ENCODE results near the gene INTS11. TPM values are rescaled to one million over a fixed set of nuclear protein-coding genes. Genes with fewer than 3 reads are reported as not detected.
A peak's percentile ranks its signal among the peaks of the same experiment; 100 is the strongest.

Gene INTS11
- total and polyA plus RNA-seq, 10 of the 15 experiments (the other 5 are each of a cell fraction or from before 2014, with no cell fraction given): 2.5 to 117 (median 77.7) TPM

DNA sequence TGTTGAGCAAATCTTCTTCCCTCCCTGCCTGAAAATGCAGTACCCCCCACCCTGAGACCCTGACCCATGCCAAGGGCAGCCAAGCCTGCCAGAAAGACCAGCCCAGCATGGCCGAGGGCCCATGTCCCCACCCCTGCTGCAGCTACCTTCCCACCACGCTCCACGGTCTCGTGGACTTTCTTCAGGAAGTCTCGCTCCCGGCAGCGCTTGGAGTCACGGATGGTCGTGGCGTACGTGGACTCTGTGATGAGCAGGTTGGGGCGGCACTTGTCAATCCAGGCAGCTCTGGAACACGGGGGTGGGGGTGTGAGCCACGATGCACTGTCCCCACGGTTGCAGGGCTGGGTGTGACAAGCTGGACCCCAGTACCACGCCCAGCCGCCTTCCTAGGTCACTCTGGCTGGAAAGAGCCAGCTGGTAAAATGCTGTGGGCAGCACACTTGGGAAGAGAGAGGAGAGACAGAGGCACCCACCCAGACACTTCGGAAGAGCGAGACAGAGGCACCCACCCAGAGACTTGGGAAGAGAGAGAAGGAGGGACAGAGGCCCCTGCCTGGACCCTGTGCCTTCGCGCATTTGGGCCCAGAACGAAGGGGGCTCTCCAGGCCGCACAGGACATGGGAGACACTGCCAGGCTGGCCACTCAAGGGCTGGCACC is 9.7 kb downstream of the INTS11 start:
- ChIA-PET SMC1A (ENCODE audit: uncharacterized antibody, unreplicated experiment) (no interaction called here), CTCF (no interaction called here), POLR2A (no interaction called here), RAD21 (ENCODE audit: unreplicated experiment) (no interaction called here)
- ATAC-seq (no peak), DNase-seq (ENCODE audit: low read depth, low spot score) (no peak), FAIRE-seq (no peak)
- 92% methylated on average over 23 of the region's 23 CpGs for WGBS (ENCODE audit: insufficient coverage, insufficient replicate concordance, low lambda C conversion rate, missing lambda C conversion rate)
- TF ChIP-seq POLR2A (IDR thresholded peaks at IDR 0.05; ENCODE audit: low read depth, low read length): peak; percentile 47
- TF ChIP-seq, protein P1, sequence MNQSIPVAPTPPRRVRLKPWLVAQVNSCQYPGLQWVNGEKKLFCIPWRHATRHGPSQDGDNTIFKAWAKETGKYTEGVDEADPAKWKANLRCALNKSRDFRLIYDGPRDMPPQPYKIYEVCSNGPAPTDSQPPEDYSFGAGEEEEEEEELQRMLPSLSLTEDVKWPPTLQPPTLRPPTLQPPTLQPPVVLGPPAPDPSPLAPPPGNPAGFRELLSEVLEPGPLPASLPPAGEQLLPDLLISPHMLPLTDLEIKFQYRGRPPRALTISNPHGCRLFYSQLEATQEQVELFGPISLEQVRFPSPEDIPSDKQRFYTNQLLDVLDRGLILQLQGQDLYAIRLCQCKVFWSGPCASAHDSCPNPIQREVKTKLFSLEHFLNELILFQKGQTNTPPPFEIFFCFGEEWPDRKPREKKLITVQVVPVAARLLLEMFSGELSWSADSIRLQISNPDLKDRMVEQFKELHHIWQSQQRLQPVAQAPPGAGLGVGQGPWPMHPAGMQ (IDR thresholded peaks at IDR 0.05; ENCODE audit: borderline replicate concordance): no peak
- no peak overlapping the region for H3K9ac ChIP-seq (ENCODE audit: control insufficient read depth, insufficient read depth, low read length)
- peaks cover 2% of the 10 kb centered on the region; the same call in 1 of the 2 replicates for H3K79me2 ChIP-seq (ENCODE audit: control insufficient read depth, insufficient read depth, low read length)
- H2AFZ ChIP-seq (ENCODE audit: control insufficient read depth, low read depth, low read length): no peak overlapping the region
- in situ Hi-C loops (cut with MboI) (no loop called here), intact Hi-C loops (cut with micrococcal nuclease; ENCODE audit: unreplicated experiment) (no loop called here)
- H3K27ac ChIP-seq (ENCODE audit: control insufficient read depth, insufficient read depth): no peak overlapping the region
- H3K4me3 ChIP-seq: no peak overlapping the region
- no peaks in the 10 kb centered on the region for H3K27me3 ChIP-seq (replicated peaks in 1 of 2; ENCODE audit: control insufficient read depth in 2 of 2, insufficient read depth in 2 of 2, low read length in 1 of 2)
- H3K36me3 ChIP-seq (ENCODE audit: control insufficient read depth in 2 of 2, insufficient read depth in 2 of 2, low read length in 1 of 2): peaks cover 3 to 40% of the 10 kb centered on the region in 2 experiments; a peak in 3 of 4 replicates
- no peak overlapping the region for H3K4me2 ChIP-seq (ENCODE audit: control insufficient read depth, insufficient read depth)
- no peaks in the 10 kb centered on the region for H3K4me1 ChIP-seq (ENCODE audit: control insufficient read depth, insufficient read depth, low read length)
- no peaks in the 10 kb centered on the region; the same call in 1 of the 2 replicates for H4K20me1 ChIP-seq (ENCODE audit: control insufficient read depth, insufficient read depth)
- BruUV-seq (replicated peaks): no TSS peak
- no peaks in the 10 kb centered on the region for H3K9me3 ChIP-seq (replicated peaks; ENCODE audit: control insufficient read depth, insufficient read depth, low read length)

DNA sequence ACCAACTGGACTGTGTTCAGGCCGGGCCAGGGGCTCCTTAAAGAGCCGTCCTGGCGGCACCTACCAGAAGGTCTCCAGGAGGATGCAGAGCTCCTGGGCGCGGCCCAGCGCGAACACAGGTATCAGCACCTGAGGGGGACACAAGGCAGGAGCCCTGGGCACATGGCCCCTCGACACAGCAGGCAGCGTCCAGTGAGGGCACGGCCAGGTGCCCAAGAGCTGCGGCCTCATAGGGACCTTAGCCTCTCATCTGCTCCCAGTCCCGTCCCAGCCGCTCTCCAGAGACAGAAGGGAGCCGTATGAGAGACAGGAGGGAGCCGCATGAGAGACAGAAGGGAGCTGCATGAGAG is 10.2 kb downstream of the INTS11 start:
- intact Hi-C loops (cut with micrococcal nuclease; ENCODE audit: unreplicated experiment) (no loop called here), in situ Hi-C loops (cut with MboI) (no loop called here)
- H3K27me3 ChIP-seq (replicated peaks in 1 of 2; ENCODE audit: control insufficient read depth in 2 of 2, insufficient read depth in 2 of 2, low read length in 1 of 2): no peaks in the 10 kb centered on the region
- 92% methylated on average over 15 of the region's 15 CpGs for WGBS (ENCODE audit: insufficient coverage, insufficient replicate concordance, low lambda C conversion rate, missing lambda C conversion rate)
- DNase-seq (ENCODE audit: low read depth, low spot score) (no peak), FAIRE-seq (no peak), ATAC-seq (no peak)
- no peak overlapping the region for H3K9ac ChIP-seq (ENCODE audit: control insufficient read depth, insufficient read depth, low read length)
- no peak overlapping the region for H2AFZ ChIP-seq (ENCODE audit: control insufficient read depth, low read depth, low read length)
- H3K27ac ChIP-seq (ENCODE audit: control insufficient read depth, insufficient read depth): no peak overlapping the region
- H3K4me3 ChIP-seq: no peak overlapping the region
- H3K9me3 ChIP-seq (replicated peaks; ENCODE audit: control insufficient read depth, insufficient read depth, low read length): no peaks in the 10 kb centered on the region
- H4K20me1 ChIP-seq (ENCODE audit: control insufficient read depth, insufficient read depth): no peaks in the 10 kb centered on the region; the same call in 1 of the 2 replicates
- CTCF ChIA-PET: no interaction called here
- peaks cover 4% of the 10 kb centered on the region for H3K79me2 ChIP-seq (ENCODE audit: control insufficient read depth, insufficient read depth, low read length)
- RAD21 ChIA-PET (ENCODE audit: unreplicated experiment): no interaction called here
- no peaks in the 10 kb centered on the region for H3K4me1 ChIP-seq (ENCODE audit: control insufficient read depth, insufficient read depth, low read length)
- POLR2A ChIA-PET: no interaction called here
- peaks cover 3 to 39% of the 10 kb centered on the region in 2 experiments; a peak in 3 of 4 replicates for H3K36me3 ChIP-seq (ENCODE audit: control insufficient read depth in 2 of 2, insufficient read depth in 2 of 2, low read length in 1 of 2)
- SMC1A ChIA-PET (ENCODE audit: uncharacterized antibody, unreplicated experiment): no interaction called here
- BruUV-seq (replicated peaks): no TSS peak
- no peak overlapping the region for H3K4me2 ChIP-seq (ENCODE audit: control insufficient read depth, insufficient read depth)
- TF ChIP-seq RCOR1 (conservative IDR thresholded peaks at IDR 0.05; ENCODE audit: low read depth, low read length) (no peak), FOS (IDR thresholded peaks at IDR 0.05; ENCODE audit: borderline replicate concordance, extremely low read depth, insufficient read length) (no peak), KLF5 (IDR thresholded peaks at IDR 0.05; ENCODE audit: partially characterized antibody) (no peak), LARP7 (IDR thresholded peaks at IDR 0.05) (no peak), ZNF274 (IDR thresholded peaks at IDR 0.05; ENCODE audit: insufficient read depth, insufficient read length) (no peak)
- TF ChIP-seq, protein P2, sequence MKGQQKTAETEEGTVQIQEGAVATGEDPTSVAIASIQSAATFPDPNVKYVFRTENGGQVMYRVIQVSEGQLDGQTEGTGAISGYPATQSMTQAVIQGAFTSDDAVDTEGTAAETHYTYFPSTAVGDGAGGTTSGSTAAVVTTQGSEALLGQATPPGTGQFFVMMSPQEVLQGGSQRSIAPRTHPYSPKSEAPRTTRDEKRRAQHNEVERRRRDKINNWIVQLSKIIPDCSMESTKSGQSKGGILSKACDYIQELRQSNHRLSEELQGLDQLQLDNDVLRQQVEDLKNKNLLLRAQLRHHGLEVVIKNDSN (IDR thresholded peaks at IDR 0.05; ENCODE audit: borderline replicate concordance, extremely low read length, insufficient read depth, low read depth, low read length): no peak
- TF ChIP-seq, protein P3, sequence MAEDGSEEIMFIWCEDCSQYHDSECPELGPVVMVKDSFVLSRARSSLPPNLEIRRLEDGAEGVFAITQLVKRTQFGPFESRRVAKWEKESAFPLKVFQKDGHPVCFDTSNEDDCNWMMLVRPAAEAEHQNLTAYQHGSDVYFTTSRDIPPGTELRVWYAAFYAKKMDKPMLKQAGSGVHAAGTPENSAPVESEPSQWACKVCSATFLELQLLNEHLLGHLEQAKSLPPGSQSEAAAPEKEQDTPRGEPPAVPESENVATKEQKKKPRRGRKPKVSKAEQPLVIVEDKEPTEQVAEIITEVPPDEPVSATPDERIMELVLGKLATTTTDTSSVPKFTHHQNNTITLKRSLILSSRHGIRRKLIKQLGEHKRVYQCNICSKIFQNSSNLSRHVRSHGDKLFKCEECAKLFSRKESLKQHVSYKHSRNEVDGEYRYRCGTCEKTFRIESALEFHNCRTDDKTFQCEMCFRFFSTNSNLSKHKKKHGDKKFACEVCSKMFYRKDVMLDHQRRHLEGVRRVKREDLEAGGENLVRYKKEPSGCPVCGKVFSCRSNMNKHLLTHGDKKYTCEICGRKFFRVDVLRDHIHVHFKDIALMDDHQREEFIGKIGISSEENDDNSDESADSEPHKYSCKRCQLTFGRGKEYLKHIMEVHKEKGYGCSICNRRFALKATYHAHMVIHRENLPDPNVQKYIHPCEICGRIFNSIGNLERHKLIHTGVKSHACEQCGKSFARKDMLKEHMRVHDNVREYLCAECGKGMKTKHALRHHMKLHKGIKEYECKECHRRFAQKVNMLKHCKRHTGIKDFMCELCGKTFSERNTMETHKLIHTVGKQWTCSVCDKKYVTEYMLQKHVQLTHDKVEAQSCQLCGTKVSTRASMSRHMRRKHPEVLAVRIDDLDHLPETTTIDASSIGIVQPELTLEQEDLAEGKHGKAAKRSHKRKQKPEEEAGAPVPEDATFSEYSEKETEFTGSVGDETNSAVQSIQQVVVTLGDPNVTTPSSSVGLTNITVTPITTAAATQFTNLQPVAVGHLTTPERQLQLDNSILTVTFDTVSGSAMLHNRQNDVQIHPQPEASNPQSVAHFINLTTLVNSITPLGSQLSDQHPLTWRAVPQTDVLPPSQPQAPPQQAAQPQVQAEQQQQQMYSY (CRISPR knock-in tag; IDR thresholded peaks at IDR 0.05): no peak
- TF ChIP-seq, protein P4, sequence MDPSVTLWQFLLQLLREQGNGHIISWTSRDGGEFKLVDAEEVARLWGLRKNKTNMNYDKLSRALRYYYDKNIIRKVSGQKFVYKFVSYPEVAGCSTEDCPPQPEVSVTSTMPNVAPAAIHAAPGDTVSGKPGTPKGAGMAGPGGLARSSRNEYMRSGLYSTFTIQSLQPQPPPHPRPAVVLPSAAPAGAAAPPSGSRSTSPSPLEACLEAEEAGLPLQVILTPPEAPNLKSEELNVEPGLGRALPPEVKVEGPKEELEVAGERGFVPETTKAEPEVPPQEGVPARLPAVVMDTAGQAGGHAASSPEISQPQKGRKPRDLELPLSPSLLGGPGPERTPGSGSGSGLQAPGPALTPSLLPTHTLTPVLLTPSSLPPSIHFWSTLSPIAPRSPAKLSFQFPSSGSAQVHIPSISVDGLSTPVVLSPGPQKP (IDR thresholded peaks at IDR 0.05; ENCODE audit: low read depth, low read length): no peak
